HL-60 (cell line): ENCODE data around the gene KLHL10.

Experiments
- DNase-seq, 2 experiments: peaks; one replicate each; pipeline ENCODE4 v3.0.0-alpha.2; 2010 to 2020; ENCODE audit warnings: low read depth in 1 of 2, low spot score in 1 of 2
- H3K27ac ChIP-seq: fragments of 250-450 bp; sonication (Bioruptor Pico); replicated peaks from 2 replicates; pipeline ENCODE4 v1.5.1; 2020; ENCODE audit warnings: mild to moderate bottlenecking, moderate library complexity
- H3K27me3 ChIP-seq: fragments of 250-450 bp; sonication (Bioruptor Pico); 2 replicates; pipeline ENCODE4 v1.5.1; 2021; ENCODE audit warnings: mild to moderate bottlenecking, moderate library complexity; ENCODE audit not compliant: insufficient read depth, poor library complexity, severe bottlenecking
- H3K4me3 ChIP-seq: replicated peaks from 2 replicates; pipeline ENCODE4 v1.5.1; 2011; ENCODE audit warnings: mild to moderate bottlenecking, control low read depth, low read length; ENCODE audit not compliant: insufficient read depth
- GABPA ChIP-seq: IDR thresholded peaks from 2 replicates; pipeline ENCODE4 v1.6.1; 2012; ENCODE audit warnings: low read depth
- POLR2AphosphoS5 ChIP-seq: IDR thresholded peaks from 2 replicates; pipeline ENCODE4 v1.6.1; 2012; ENCODE audit warnings: low read depth
- SPI1 ChIP-seq: IDR thresholded peaks from 2 replicates; pipeline ENCODE4 v1.6.1; 2012; ENCODE audit warnings: low read depth, mild to moderate bottlenecking, borderline replicate concordance
- TF ChIP-seq, protein P1 (sequence below): IDR thresholded peaks from one replicate; pipeline ENCODE4 v1.5.1; 2011; ENCODE audit warnings: low read length, control low read depth, inconsistent platforms; ENCODE audit not compliant: insufficient read depth
- TF ChIP-seq, protein P2 (sequence below): IDR thresholded peaks from 2 replicates; pipeline ENCODE4 v1.6.1; 2012; ENCODE audit warnings: low read depth; ENCODE audit not compliant: insufficient replicate concordance

Gene KLHL10

DNA sequence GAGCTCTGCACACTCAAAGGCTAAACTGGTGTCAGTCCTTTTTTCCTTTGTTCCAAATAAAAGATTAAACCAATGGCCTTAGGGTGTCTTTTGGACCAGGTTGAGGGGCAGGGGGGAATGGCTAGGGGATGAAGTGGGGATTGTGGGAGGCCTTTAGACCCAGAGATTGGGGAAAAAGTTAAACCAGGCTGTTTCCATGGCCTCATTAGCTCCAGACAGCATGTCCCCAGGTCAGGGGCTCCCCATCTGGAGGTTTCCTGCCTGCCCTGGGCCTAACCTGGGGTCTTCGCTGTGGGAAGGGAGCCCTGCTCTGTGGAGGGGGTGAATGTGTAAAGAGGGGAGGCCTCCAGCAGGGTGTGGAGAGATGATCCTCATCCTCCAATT, 14.5 kb upstream of the KLHL10 start:
- Histone ChIP-seq H3K4me3 (no peak overlapping the region), H3K27me3 (no peaks in the 10 kb centered on the region), H3K27ac (no peak overlapping the region)
- no peak for TF ChIP-seq GABPA
- TF ChIP-seq, protein P1, sequence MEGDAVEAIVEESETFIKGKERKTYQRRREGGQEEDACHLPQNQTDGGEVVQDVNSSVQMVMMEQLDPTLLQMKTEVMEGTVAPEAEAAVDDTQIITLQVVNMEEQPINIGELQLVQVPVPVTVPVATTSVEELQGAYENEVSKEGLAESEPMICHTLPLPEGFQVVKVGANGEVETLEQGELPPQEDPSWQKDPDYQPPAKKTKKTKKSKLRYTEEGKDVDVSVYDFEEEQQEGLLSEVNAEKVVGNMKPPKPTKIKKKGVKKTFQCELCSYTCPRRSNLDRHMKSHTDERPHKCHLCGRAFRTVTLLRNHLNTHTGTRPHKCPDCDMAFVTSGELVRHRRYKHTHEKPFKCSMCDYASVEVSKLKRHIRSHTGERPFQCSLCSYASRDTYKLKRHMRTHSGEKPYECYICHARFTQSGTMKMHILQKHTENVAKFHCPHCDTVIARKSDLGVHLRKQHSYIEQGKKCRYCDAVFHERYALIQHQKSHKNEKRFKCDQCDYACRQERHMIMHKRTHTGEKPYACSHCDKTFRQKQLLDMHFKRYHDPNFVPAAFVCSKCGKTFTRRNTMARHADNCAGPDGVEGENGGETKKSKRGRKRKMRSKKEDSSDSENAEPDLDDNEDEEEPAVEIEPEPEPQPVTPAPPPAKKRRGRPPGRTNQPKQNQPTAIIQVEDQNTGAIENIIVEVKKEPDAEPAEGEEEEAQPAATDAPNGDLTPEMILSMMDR: no peak
- TF ChIP-seq POLR2AphosphoS5: no peak
- TF ChIP-seq SPI1: no peak
- TF ChIP-seq, protein P2, sequence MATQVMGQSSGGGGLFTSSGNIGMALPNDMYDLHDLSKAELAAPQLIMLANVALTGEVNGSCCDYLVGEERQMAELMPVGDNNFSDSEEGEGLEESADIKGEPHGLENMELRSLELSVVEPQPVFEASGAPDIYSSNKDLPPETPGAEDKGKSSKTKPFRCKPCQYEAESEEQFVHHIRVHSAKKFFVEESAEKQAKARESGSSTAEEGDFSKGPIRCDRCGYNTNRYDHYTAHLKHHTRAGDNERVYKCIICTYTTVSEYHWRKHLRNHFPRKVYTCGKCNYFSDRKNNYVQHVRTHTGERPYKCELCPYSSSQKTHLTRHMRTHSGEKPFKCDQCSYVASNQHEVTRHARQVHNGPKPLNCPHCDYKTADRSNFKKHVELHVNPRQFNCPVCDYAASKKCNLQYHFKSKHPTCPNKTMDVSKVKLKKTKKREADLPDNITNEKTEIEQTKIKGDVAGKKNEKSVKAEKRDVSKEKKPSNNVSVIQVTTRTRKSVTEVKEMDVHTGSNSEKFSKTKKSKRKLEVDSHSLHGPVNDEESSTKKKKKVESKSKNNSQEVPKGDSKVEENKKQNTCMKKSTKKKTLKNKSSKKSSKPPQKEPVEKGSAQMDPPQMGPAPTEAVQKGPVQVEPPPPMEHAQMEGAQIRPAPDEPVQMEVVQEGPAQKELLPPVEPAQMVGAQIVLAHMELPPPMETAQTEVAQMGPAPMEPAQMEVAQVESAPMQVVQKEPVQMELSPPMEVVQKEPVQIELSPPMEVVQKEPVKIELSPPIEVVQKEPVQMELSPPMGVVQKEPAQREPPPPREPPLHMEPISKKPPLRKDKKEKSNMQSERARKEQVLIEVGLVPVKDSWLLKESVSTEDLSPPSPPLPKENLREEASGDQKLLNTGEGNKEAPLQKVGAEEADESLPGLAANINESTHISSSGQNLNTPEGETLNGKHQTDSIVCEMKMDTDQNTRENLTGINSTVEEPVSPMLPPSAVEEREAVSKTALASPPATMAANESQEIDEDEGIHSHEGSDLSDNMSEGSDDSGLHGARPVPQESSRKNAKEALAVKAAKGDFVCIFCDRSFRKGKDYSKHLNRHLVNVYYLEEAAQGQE: no peak
- no peak for DNase-seq

DNA sequence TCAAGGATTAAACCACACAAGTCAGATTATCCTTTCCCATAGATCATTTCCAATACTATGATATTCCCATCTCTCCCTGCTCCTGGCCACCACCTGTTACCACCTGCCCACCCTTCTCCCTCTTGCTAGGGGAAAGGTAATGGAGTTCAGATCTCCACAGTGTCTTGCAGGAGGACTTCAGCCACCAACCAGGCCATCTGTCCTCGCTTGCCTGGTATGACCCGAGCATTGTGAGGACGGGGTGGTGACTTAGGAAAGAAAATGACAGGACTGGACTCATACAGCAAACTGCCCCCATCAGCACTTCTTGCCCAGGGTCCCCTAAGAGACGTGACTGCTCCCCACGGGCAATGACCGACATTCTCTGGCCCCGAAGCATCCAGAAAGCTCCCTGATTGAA, 14.0 kb upstream of the KLHL10 start:
- no peak for DNase-seq
- Histone ChIP-seq H3K27ac (no peak overlapping the region), H3K4me3 (no peak overlapping the region)

DNA sequence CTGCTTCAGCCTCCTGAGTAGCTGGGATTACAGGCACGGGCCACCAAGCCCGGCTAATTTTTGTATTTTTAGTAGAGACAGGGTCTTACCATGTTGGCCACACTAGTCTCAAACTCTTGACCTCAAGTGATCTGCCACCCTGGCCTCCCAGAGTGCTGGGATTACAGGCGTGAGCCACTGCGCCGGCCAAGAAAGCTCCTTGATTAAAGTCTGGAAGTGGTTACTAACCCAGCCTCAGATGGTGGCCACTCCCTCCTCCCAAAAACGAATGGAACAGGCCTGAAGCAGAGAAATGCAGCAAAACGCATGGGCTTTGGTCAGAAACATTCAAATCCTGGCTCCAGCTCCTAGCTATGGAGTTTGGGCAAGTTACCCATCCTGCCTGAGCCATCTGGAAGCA, 13.5 kb upstream of the KLHL10 start:
- Histone ChIP-seq H3K27me3 (no peaks in the 10 kb centered on the region), H3K4me3 (no peak overlapping the region), H3K27ac (no peak overlapping the region)
- TF ChIP-seq, protein P2: no peak
- TF ChIP-seq GABPA: no peak
- no peak for TF ChIP-seq POLR2AphosphoS5
- TF ChIP-seq SPI1: no peak
- DNase-seq: no peak

More for the DNA sequence above, 14.0 kb upstream of the KLHL10 start:
- TF ChIP-seq, protein P2: no peak
- TF ChIP-seq POLR2AphosphoS5: no peak
- TF ChIP-seq SPI1: no peak
- TF ChIP-seq GABPA: no peak
- TF ChIP-seq, protein P1: no peak
- no peaks in the 10 kb centered on the region for H3K27me3 ChIP-seq
